ENCODE measurements around the gene HNRNPH3.

DNA sequence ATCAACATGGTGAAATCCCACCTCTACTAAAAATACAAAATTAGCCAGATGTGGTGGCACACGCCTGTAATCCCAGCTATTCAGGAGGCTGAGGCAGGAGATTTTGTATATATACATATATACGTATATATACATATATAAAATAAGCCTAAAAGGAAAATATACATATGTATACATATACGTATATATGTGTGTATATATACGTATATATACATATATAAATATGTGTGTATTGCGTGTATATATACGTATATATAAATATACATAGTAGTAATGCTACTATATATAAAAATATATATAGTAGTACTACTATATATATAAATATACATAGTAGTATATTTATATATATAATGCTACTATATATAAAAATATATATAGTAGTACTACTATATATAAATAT, 27.3 kb downstream of the HNRNPH3 start:
- TF ChIP-seq, protein P1, sequence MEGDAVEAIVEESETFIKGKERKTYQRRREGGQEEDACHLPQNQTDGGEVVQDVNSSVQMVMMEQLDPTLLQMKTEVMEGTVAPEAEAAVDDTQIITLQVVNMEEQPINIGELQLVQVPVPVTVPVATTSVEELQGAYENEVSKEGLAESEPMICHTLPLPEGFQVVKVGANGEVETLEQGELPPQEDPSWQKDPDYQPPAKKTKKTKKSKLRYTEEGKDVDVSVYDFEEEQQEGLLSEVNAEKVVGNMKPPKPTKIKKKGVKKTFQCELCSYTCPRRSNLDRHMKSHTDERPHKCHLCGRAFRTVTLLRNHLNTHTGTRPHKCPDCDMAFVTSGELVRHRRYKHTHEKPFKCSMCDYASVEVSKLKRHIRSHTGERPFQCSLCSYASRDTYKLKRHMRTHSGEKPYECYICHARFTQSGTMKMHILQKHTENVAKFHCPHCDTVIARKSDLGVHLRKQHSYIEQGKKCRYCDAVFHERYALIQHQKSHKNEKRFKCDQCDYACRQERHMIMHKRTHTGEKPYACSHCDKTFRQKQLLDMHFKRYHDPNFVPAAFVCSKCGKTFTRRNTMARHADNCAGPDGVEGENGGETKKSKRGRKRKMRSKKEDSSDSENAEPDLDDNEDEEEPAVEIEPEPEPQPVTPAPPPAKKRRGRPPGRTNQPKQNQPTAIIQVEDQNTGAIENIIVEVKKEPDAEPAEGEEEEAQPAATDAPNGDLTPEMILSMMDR (IDR thresholded peaks at IDR 0.05): no peak
- TF ChIP-seq POLR2A (IDR thresholded peaks at IDR 0.05): no peak
